ENCODE measurements around the gene PARVG.

DNA sequence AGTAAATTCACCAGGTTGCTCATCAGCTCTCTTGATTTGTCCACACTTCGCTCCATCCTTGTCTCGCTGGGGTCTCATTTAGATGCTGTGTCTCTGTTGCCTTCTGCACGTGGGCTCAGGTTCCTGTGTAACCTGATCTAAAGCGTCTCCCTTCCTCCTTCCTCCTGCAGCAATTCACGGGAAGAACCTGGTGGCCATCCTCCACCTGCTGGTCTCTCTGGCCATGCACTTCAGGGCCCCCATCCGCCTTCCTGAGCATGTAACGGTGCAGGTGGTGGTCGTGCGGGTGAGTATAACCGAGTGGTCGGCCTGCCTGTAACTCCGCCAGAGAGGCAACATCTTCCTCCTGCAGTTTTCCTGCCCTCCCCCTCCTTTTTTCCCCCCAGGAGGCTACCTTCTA lies 48.0 kb upstream of the PARVG start:
- TF ChIP-seq POLR2A (IDR thresholded peaks at IDR 0.05; ENCODE audit: low read depth), result no peak
- TF ChIP-seq, protein P1, sequence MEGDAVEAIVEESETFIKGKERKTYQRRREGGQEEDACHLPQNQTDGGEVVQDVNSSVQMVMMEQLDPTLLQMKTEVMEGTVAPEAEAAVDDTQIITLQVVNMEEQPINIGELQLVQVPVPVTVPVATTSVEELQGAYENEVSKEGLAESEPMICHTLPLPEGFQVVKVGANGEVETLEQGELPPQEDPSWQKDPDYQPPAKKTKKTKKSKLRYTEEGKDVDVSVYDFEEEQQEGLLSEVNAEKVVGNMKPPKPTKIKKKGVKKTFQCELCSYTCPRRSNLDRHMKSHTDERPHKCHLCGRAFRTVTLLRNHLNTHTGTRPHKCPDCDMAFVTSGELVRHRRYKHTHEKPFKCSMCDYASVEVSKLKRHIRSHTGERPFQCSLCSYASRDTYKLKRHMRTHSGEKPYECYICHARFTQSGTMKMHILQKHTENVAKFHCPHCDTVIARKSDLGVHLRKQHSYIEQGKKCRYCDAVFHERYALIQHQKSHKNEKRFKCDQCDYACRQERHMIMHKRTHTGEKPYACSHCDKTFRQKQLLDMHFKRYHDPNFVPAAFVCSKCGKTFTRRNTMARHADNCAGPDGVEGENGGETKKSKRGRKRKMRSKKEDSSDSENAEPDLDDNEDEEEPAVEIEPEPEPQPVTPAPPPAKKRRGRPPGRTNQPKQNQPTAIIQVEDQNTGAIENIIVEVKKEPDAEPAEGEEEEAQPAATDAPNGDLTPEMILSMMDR (IDR thresholded peaks at IDR 0.05), result no peak
- TF ChIP-seq POLR2AphosphoS5 (IDR thresholded peaks at IDR 0.05), result no peak

Data from esophagus muscularis mucosa (tissue), 3 donors.